ENCODE measurements around the gene MRPL2.

The MRPL2 gene

DNA sequence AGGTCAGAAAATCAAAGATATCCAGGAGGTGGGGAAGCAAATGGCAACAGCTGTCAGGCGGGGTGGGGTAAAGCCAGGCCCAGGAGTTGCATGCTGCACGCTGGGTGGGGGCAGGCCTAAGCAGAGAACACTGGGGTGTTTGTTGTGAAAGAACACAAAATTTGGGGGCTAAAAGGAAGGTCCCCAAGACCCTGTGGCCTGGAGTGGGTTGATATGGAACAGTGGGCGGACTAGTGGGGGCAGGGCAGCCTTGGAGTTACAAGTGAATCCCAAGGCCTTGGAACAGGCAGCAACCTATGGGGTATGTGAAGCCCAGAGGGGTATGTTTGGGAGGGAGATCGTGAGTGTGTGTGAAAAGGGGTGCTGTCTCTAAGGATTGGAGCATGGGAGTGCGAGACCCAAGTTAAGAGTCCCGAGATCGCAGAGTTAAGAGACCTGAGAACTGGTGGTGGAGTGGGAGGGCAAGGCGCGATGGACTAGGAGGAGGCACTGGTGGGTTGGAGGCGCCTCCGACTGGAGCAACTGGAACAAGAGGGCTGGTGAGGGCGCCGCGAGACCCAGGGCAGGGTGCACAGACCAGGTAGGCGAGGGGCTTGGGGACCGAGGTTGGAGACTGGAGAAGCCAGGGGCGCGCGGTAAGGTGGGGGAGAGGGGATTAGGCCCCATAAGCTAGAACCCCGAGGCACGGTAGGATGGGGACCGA lies 6.2 kb downstream of the MRPL2 start (continued):
- TF ChIP-seq EGR2 (tag by site-specific recombination; IDR thresholded peaks at IDR 0.05; ENCODE audit: low read depth) (peak; percentile 87), ZNF555 (tag by site-specific recombination; conservative IDR thresholded peaks at IDR 0.05) (no peak), ZNF600 (tag by site-specific recombination; IDR thresholded peaks at IDR 0.05) (peak; percentile 94), ZNF324 (tag by site-specific recombination; IDR thresholded peaks at IDR 0.05) (no peak), ZNF266 (tag by site-specific recombination; IDR thresholded peaks at IDR 0.05; ENCODE audit: low read depth) (0 out of 2 replicates have a peak, but pooled peaks have one; percentile 14), ZBTB48 (tag by site-specific recombination; IDR thresholded peaks at IDR 0.05) (no peak), ZNF561 (tag by site-specific recombination; IDR thresholded peaks at IDR 0.05; ENCODE audit: borderline replicate concordance) (no peak), ZNF76 (tag by site-specific recombination; IDR thresholded peaks at IDR 0.05; ENCODE audit: borderline replicate concordance, low read depth) (no peak; the same call in 1 of the 2 replicates), ZNF626 (tag by site-specific recombination; IDR thresholded peaks at IDR 0.05) (no peak), ZNF707 (tag by site-specific recombination; IDR thresholded peaks at IDR 0.05) (no peak)
- TF ChIP-seq, protein P1, sequence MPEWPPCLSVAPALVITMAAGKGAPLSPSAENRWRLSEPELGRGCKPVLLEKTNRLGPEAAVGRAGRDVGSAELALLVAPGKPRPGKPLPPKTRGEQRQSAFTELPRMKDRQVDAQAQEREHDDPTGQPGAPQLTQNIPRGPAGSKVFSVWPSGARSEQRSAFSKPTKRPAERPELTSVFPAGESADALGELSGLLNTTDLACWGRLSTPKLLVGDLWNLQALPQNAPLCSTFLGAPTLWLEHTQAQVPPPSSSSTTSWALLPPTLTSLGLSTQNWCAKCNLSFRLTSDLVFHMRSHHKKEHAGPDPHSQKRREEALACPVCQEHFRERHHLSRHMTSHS (tag by site-specific recombination; IDR thresholded peaks at IDR 0.05): no peak
- TF ChIP-seq, protein P2, sequence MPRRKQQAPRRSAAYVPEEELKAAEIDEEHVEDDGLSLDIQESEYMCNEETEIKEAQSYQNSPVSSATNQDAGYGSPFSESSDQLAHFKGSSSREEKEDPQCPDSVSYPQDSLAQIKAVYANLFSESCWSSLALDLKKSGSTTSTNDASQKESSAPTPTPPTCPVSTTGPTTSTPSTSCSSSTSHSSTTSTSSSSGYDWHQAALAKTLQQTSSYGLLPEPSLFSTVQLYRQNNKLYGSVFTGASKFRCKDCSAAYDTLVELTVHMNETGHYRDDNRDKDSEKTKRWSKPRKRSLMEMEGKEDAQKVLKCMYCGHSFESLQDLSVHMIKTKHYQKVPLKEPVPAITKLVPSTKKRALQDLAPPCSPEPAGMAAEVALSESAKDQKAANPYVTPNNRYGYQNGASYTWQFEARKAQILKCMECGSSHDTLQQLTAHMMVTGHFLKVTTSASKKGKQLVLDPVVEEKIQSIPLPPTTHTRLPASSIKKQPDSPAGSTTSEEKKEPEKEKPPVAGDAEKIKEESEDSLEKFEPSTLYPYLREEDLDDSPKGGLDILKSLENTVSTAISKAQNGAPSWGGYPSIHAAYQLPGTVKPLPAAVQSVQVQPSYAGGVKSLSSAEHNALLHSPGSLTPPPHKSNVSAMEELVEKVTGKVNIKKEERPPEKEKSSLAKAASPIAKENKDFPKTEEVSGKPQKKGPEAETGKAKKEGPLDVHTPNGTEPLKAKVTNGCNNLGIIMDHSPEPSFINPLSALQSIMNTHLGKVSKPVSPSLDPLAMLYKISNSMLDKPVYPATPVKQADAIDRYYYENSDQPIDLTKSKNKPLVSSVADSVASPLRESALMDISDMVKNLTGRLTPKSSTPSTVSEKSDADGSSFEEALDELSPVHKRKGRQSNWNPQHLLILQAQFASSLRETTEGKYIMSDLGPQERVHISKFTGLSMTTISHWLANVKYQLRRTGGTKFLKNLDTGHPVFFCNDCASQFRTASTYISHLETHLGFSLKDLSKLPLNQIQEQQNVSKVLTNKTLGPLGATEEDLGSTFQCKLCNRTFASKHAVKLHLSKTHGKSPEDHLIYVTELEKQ (tag by site-specific recombination; IDR thresholded peaks at IDR 0.05; ENCODE audit: borderline replicate concordance): 0 out of 2 replicates have a peak, but pooled peaks have one; percentile 32
- TF ChIP-seq, protein P3, sequence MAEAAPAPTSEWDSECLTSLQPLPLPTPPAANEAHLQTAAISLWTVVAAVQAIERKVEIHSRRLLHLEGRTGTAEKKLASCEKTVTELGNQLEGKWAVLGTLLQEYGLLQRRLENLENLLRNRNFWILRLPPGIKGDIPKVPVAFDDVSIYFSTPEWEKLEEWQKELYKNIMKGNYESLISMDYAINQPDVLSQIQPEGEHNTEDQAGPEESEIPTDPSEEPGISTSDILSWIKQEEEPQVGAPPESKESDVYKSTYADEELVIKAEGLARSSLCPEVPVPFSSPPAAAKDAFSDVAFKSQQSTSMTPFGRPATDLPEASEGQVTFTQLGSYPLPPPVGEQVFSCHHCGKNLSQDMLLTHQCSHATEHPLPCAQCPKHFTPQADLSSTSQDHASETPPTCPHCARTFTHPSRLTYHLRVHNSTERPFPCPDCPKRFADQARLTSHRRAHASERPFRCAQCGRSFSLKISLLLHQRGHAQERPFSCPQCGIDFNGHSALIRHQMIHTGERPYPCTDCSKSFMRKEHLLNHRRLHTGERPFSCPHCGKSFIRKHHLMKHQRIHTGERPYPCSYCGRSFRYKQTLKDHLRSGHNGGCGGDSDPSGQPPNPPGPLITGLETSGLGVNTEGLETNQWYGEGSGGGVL (tag by site-specific recombination; IDR thresholded peaks at IDR 0.05): no peak
- TF ChIP-seq, protein P4, sequence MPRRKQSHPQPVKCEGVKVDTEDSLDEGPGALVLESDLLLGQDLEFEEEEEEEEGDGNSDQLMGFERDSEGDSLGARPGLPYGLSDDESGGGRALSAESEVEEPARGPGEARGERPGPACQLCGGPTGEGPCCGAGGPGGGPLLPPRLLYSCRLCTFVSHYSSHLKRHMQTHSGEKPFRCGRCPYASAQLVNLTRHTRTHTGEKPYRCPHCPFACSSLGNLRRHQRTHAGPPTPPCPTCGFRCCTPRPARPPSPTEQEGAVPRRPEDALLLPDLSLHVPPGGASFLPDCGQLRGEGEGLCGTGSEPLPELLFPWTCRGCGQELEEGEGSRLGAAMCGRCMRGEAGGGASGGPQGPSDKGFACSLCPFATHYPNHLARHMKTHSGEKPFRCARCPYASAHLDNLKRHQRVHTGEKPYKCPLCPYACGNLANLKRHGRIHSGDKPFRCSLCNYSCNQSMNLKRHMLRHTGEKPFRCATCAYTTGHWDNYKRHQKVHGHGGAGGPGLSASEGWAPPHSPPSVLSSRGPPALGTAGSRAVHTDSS (tag by site-specific recombination; IDR thresholded peaks at IDR 0.05): no peak

DNA sequence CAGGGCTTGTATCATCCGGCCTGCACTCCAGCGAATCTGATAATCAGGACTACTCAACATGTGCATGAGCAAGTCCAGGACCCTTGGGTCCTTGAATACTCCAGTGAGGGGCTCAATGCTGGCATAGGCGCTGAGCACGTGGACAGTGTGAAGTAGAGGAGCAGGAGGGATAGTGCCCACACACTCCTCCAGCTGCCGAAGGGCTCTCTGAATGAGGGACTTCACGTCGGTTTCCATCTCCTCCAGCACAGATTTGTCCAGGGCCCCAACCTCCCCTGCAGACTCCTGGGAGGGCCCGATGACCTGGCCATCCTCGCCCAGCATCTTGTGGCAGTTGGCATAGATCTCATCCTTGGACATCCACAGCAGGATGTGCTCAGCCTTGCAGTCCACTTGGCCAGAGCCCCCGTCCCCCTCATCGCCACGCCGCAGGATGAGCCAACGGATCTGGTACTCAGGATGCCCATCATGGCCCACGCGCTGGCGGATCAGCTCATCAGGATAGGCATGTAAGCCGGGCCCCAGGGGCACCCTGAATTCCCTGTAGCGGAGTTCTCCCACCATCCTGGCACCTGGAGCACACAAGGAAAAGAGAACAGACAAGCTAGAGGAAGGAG lies 6.9 kb downstream of the MRPL2 start:
- Histone ChIP-seq H3K9me3 (ENCODE audit: control insufficient read depth, insufficient read depth, low read depth, low read length) (no peaks in the 10 kb centered on the region), H3K27ac (ENCODE audit: extremely low read depth, low read depth, low read length) (peak overlapping the region; percentile 85; the same call in 1 of the 2 replicates), H3K36me3 (ENCODE audit: control insufficient read depth in 2 of 2, insufficient read depth in 1 of 2, low read length in 2 of 2) (peaks cover 19 to 74% of the 10 kb centered on the region in 2 experiments; a peak in 2 of 3 replicates), H3K4me3 (ENCODE audit: low read depth, low read length) (no peak overlapping the region), H3K4me1 (ENCODE audit: control insufficient read depth, insufficient read depth, low read length) (peaks cover 4% of the 10 kb centered on the region)
- CTCF ChIA-PET: interaction anchor here (0.7 to 2.0 kb wide), 4 partner anchors 13 to 364 kb away, joined by 3 to 7 read pairs (median 4); no protein-coding TSS in a partner anchor
- TF ChIP-seq ZNF791 (tag by site-specific recombination; IDR thresholded peaks at IDR 0.05): no peak
- no peak for TF ChIP-seq SALL2 (tag by site-specific recombination; IDR thresholded peaks at IDR 0.05; ENCODE audit: borderline replicate concordance)
- TF ChIP-seq, protein P5, sequence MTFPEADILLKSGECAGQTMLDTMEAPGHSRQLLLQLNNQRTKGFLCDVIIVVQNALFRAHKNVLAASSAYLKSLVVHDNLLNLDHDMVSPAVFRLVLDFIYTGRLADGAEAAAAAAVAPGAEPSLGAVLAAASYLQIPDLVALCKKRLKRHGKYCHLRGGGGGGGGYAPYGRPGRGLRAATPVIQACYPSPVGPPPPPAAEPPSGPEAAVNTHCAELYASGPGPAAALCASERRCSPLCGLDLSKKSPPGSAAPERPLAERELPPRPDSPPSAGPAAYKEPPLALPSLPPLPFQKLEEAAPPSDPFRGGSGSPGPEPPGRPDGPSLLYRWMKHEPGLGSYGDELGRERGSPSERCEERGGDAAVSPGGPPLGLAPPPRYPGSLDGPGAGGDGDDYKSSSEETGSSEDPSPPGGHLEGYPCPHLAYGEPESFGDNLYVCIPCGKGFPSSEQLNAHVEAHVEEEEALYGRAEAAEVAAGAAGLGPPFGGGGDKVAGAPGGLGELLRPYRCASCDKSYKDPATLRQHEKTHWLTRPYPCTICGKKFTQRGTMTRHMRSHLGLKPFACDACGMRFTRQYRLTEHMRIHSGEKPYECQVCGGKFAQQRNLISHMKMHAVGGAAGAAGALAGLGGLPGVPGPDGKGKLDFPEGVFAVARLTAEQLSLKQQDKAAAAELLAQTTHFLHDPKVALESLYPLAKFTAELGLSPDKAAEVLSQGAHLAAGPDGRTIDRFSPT (tag by site-specific recombination; IDR thresholded peaks at IDR 0.05): 0 out of 2 replicates have a peak, but pooled peaks have one; percentile 31
- POLR2A ChIA-PET: interaction anchor here (3.4 kb wide), 1 partner anchor 39 kb away, joined by 14 read pairs; the partner anchor contains the start of genes KLHDC3 and MEA1

Measured in HEK293 (cell line).